HepG2 (cell line): ENCODE measurements around the gene TSG101. TPM values are rescaled to one million over a fixed set of nuclear protein-coding genes. Genes with fewer than 3 reads are reported as not detected.

Experiments used
- CEBPG ChIP-seq: IDR thresholded peaks from 2 replicates; pipeline ENCODE4 v1.6.1; 2016
- FOXM1 ChIP-seq: sonication (generic); formaldehyde crosslinking; IDR thresholded peaks from 2 replicates; pipeline ENCODE4 v1.5.0; 2020; ENCODE audit warnings: missing genetic modification reagents
- HNF1A ChIP-seq, 2 experiments: sonication (generic) in 1 of 2; formaldehyde crosslinking in 1 of 2; IDR thresholded peaks; 2 replicates each; pipeline versions ENCODE4 v1.4.0 to v1.6.1; 2016 to 2020; ENCODE audit warnings: borderline replicate concordance in 1 of 2, low read depth in 1 of 2, mild to moderate bottlenecking in 1 of 2, missing genetic modification reagents in 1 of 2
- NFAT5 ChIP-seq: sonication (generic); formaldehyde crosslinking; IDR thresholded peaks from 2 replicates; pipeline ENCODE4 v1.4.0; 2020; ENCODE audit warnings: missing genetic modification reagents
- POLR2A ChIP-seq, 2 experiments: IDR thresholded peaks; 2 replicates each; pipeline ENCODE4 v1.6.1; 2011; ENCODE audit warnings: low read depth in 2 of 2, low read length in 2 of 2, mild to moderate bottlenecking in 1 of 2, moderate library complexity in 1 of 2; ENCODE audit not compliant: insufficient read depth in 1 of 2
- REST ChIP-seq, 2 experiments: IDR thresholded peaks; 2 replicates each; pipeline ENCODE4 v1.6.1; 2011 to 2012; ENCODE audit warnings: low read length in 2 of 2, borderline replicate concordance in 1 of 2, low read depth in 1 of 2, mild to moderate bottlenecking in 1 of 2, moderate library complexity in 1 of 2
- ZNF160 ChIP-seq: sonication (generic); formaldehyde crosslinking; IDR thresholded peaks from 2 replicates; pipeline ENCODE4 v1.8.0; 2022; ENCODE audit warnings: mild to moderate bottlenecking, inconsistent platforms, missing genetic modification reagents
- ZNF276 ChIP-seq: sonication (generic); formaldehyde crosslinking; IDR thresholded peaks from 2 replicates; pipeline ENCODE4 v1.4.0; 2020; ENCODE audit warnings: mild to moderate bottlenecking, low read depth, missing genetic modification reagents
- polyA plus RNA-seq, 8 experiments: library from polyadenylated mRNA; depleted of rRNA in 3 of 8; stranded (reverse) in 7 of 8; unstranded in 1 of 8; fragments of >200 nt; fragmentation: Illumina TruSeq in 4 of 8; extraction: Trizol in 4 of 8; gene quantifications; 2 replicates each; pipeline versions ENCODE4 v1.2.1 to v1.2.3, GENCODE V29; 2011 to 2016; ENCODE audit warnings: low read depth in 4 of 8, missing spikeins in 1 of 8, mixed read lengths in 1 of 8; ENCODE audit not compliant: insufficient read depth in 1 of 8
- total RNA-seq, 5 experiments: library from RNA; depleted of rRNA; stranded (reverse); fragments of >200 nt; fragmentation: Illumina TruSeq; extraction: Trizol; gene quantifications; 2 replicates each; pipeline ENCODE4 v1.2.3, GENCODE V29; 2016; ENCODE audit warnings: low read depth in 1 of 5
- TF ChIP-seq, protein P1 (sequence below): sonication (generic); formaldehyde crosslinking; IDR thresholded peaks from 2 replicates; pipeline ENCODE4 v1.4.0; 2020; ENCODE audit warnings: missing genetic modification reagents

TSG101 gene
- total and polyA plus RNA-seq, 2 of the 13 experiments (the other 11 are each of a cell fraction or from before 2014, with no cell fraction given) = 69.3 to 206 TPM

GRCh38 chr11:18526130-18526520 lies 617 bp downstream of the TSG101 start (continued):
- TF ChIP-seq, protein P1, sequence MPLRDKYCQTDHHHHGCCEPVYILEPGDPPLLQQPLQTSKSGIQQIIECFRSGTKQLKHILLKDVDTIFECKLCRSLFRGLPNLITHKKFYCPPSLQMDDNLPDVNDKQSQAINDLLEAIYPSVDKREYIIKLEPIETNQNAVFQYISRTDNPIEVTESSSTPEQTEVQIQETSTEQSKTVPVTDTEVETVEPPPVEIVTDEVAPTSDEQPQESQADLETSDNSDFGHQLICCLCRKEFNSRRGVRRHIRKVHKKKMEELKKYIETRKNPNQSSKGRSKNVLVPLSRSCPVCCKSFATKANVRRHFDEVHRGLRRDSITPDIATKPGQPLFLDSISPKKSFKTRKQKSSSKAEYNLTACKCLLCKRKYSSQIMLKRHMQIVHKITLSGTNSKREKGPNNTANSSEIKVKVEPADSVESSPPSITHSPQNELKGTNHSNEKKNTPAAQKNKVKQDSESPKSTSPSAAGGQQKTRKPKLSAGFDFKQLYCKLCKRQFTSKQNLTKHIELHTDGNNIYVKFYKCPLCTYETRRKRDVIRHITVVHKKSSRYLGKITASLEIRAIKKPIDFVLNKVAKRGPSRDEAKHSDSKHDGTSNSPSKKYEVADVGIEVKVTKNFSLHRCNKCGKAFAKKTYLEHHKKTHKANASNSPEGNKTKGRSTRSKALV (CRISPR knock-in tag) = 0 out of 2 replicates have a peak, but pooled peaks have one; percentile 8
- TF ChIP-seq NFAT5 (CRISPR knock-in tag) = no peak
- TF ChIP-seq ZNF276 = no peak
- no peak for TF ChIP-seq POLR2A (IDR thresholded peaks at IDR 0.05; ENCODE audit: insufficient read depth in 1 of 2, low read depth in 2 of 2, low read length in 2 of 2)
- no peak for TF ChIP-seq FOXM1 (CRISPR knock-in tag)
- 0 out of 2 replicates have a peak, but pooled peaks have one; percentile 3 for TF ChIP-seq CEBPG
- TF ChIP-seq ZNF160 (CRISPR knock-in tag) = no peak
- no peak for TF ChIP-seq HNF1A (IDR thresholded peaks at IDR 0.05; ENCODE audit: low read depth)
- TF ChIP-seq HNF1A (CRISPR knock-in tag; IDR thresholded peaks at IDR 0.05; ENCODE audit: borderline replicate concordance) = no peak
- no peak for TF ChIP-seq REST (IDR thresholded peaks at IDR 0.05; ENCODE audit: borderline replicate concordance in 1 of 2, low read depth in 1 of 2, low read length in 2 of 2)
